ENCODE measurements around the gene ANKRD35. TPM values are rescaled to one million over a fixed set of nuclear protein-coding genes. Genes with fewer than 3 reads are reported as not detected.

Gene ANKRD35
- total and polyA plus RNA-seq, 2 of the 8 experiments (the other 6 are each of a cell fraction or from before 2014, with no cell fraction given): 1.6 to 3.0 TPM

- TF ChIP-seq POLR2AphosphoS5 (IDR thresholded peaks at IDR 0.05; ENCODE audit: low read depth, low read length) (peak; percentile 50; the same call in 1 of the 2 replicates), MAFK (IDR thresholded peaks at IDR 0.05; ENCODE audit: low read depth, low read length) (no peak), SP4 (IDR thresholded peaks at IDR 0.05; ENCODE audit: low read length) (no peak), EP300 (IDR thresholded peaks at IDR 0.05; ENCODE audit: borderline replicate concordance in 1 of 2, low read depth in 2 of 2, low read length in 2 of 2) (no peak), TEAD4 (IDR thresholded peaks at IDR 0.05; ENCODE audit: low read depth, low read length) (no peak), EGR1 (IDR thresholded peaks at IDR 0.05; ENCODE audit: borderline replicate concordance, low read depth, low read length) (no peak), NANOG (IDR thresholded peaks at IDR 0.05; ENCODE audit: insufficient read depth, low read depth, low read length, poor library complexity, severe bottlenecking) (no peak), SIX5 (IDR thresholded peaks at IDR 0.05; ENCODE audit: low read depth, low read length) (no peak), KDM1A (IDR thresholded peaks at IDR 0.05; ENCODE audit: borderline replicate concordance, low read length) (no peak; the same call in 1 of the 2 replicates), ASH2L (IDR thresholded peaks at IDR 0.05; ENCODE audit: low read length) (peak; percentile 87), USF2 (IDR thresholded peaks at IDR 0.05; ENCODE audit: low read length) (no peak), KDM4A (IDR thresholded peaks at IDR 0.05; ENCODE audit: low read depth, low read length, severe bottlenecking) (no peak), TAF1 (IDR thresholded peaks at IDR 0.05; ENCODE audit: low read depth, low read length) (peak; percentile 76), TCF12 (IDR thresholded peaks at IDR 0.05; ENCODE audit: low read depth, low read length) (no peak), SIRT6 (IDR thresholded peaks at IDR 0.05; ENCODE audit: low read length) (no peak), ATF2 (IDR thresholded peaks at IDR 0.05; ENCODE audit: low read length) (no peak), GTF2F1 (IDR thresholded peaks at IDR 0.05; ENCODE audit: borderline replicate concordance, low read depth, low read length) (no peak), CBX5 (IDR thresholded peaks at IDR 0.05; ENCODE audit: low read depth, low read length) (no peak), SIN3A (conservative IDR thresholded peaks at IDR 0.05 in 1 of 2, IDR thresholded peaks at IDR 0.05 in 1 of 2; ENCODE audit: low read depth in 1 of 2, low read length in 2 of 2) (peak in 1 of 2 experiments; percentile 20; a peak in 1 of 4 replicates), TBP (IDR thresholded peaks at IDR 0.05; ENCODE audit: low read depth, low read length) (peak; percentile 56; the same call in 1 of the 2 replicates), PHF8 (conservative IDR thresholded peaks at IDR 0.05; ENCODE audit: low read depth, low read length) (peak; percentile 78), HDAC6 (IDR thresholded peaks at IDR 0.05; ENCODE audit: low read depth, low read length) (no peak), HDAC2 (IDR thresholded peaks at IDR 0.05; ENCODE audit: borderline replicate concordance in 1 of 2, low read depth in 2 of 2, low read length in 2 of 2) (no peak)
These were observed 26.1 kb downstream of the ANKRD35 start (continued) for GRCh38 chr1:145859491-145860023.

Data from H1 (cell line).